HepG2 (cell line): ENCODE results near the gene ALX3. TPM values are rescaled to one million over a fixed set of nuclear protein-coding genes. Genes with fewer than 3 reads are reported as not detected.

Source experiments
- ATAC-seq: fragments of 200-7000 bp; cut with Tn5 transposase; 3 replicates; pipeline ENCODE4 v1.9.1; 2020; ENCODE audit warnings: mild to moderate bottlenecking, moderate library complexity
- BruUV-seq: library from RNA; stranded (reverse); fragments of 400-500 nt; replicated peaks from 2 replicates; lab custom pipeline; 2021; lab: Mats Ljungman, UMichigan
- CTCF ChIA-PET: fragments of 300-600 bp; formaldehyde crosslinking; extraction: SDS; loops from one replicate; lab custom pipeline; 2021; ENCODE audit warnings: low total read pairs, inconsistent platforms, low intra/inter-chr PET ratio; lab: Yijun Ruan, JAX
- POLR2A ChIA-PET: fragments of 350-600 bp; sonication (Branson Sonifier 250); formaldehyde crosslinking; loops from one replicate; lab custom pipeline; 2020; ENCODE audit warnings: antibody characterized with exemption, inconsistent platforms; lab: Yijun Ruan, JAX
- DNase-seq: peaks from one replicate; pipeline ENCODE4 v3.0.0-alpha.2; 2015; ENCODE audit warnings: low spot score
- FAIRE-seq: peaks from 3 replicates; lab custom pipeline; 2011; peaks lifted over from hg19 to GRCh38; lab: Jason Lieb, UNC
- H2AFZ ChIP-seq: one replicate; pipeline ENCODE4 v1.6.1; 2011; ENCODE audit warnings: low read length, inconsistent platforms
- H3K27ac ChIP-seq: fragments of 300-600 bp; 3 replicates; pipeline ENCODE4 v1.8.0; 2011; ENCODE audit warnings: mixed run types, mild to moderate bottlenecking, mixed read lengths, low read length, inconsistent platforms; ENCODE audit not compliant: insufficient read depth; ENCODE audit errors: extremely low read length
- H3K27me3 ChIP-seq, 2 experiments: fragments of 200-600 bp in 1 of 2; 2 replicates in 1 of 2; 3 replicates in 1 of 2; pipeline versions ENCODE4 v1.6.0 to v1.8.0; 2011; ENCODE audit warnings: low read length in 2 of 2, mild to moderate bottlenecking in 2 of 2, moderate library complexity in 2 of 2, inconsistent platforms in 1 of 2; ENCODE audit not compliant: insufficient read depth in 2 of 2, control insufficient read depth in 1 of 2
- H3K36me3 ChIP-seq, 2 experiments: fragments of 200-600 bp in 1 of 2; replicated peaks in 1 of 2; 2 replicates in 1 of 2; 3 replicates in 1 of 2; pipeline versions ENCODE4 v1.5.1 to v1.8.0; 2011; ENCODE audit warnings: low read length in 2 of 2, inconsistent platforms in 1 of 2; ENCODE audit not compliant: insufficient read depth in 2 of 2, control insufficient read depth in 1 of 2
- H3K4me1 ChIP-seq: 2 replicates; pipeline ENCODE4 v1.5.1; 2012; ENCODE audit warnings: low read length, inconsistent platforms; ENCODE audit not compliant: insufficient read depth
- H3K4me2 ChIP-seq: 2 replicates; pipeline ENCODE4 v1.6.0; 2011; ENCODE audit warnings: low read depth, low read length, inconsistent platforms
- H3K4me3 ChIP-seq, 3 experiments: fragments of 200-600 bp in 1 of 3; sonication (generic), shearing (Covaris generic) in 1 of 3; replicated peaks in 1 of 3; 2 replicates each; pipeline ENCODE4 v1.5.1; 2011 to 2016; ENCODE audit warnings: low read length in 3 of 3, inconsistent platforms in 2 of 3, low read depth in 2 of 3, mild to moderate bottlenecking in 2 of 3, control low read depth in 1 of 3, mixed read lengths in 1 of 3; ENCODE audit not compliant: insufficient read depth in 1 of 3
- H3K79me2 ChIP-seq: one replicate; pipeline ENCODE4 v1.6.1; 2011; ENCODE audit warnings: low read length, inconsistent platforms; ENCODE audit not compliant: insufficient read depth
- H3K9ac ChIP-seq: 2 replicates; pipeline ENCODE4 v1.6.0; 2011; ENCODE audit warnings: mild to moderate bottlenecking, low read depth, low read length, inconsistent platforms; ENCODE audit not compliant: insufficient read depth
- H3K9me3 ChIP-seq: 2 replicates; pipeline ENCODE4 v1.5.1; 2012; ENCODE audit warnings: mild to moderate bottlenecking, low read length
- H4K20me1 ChIP-seq: 2 replicates; pipeline ENCODE4 v1.6.0; 2011; ENCODE audit warnings: inconsistent platforms, mild to moderate bottlenecking, low read length, moderate library complexity; ENCODE audit not compliant: insufficient read depth
- ARNTL ChIP-seq: sonication (generic); formaldehyde crosslinking; IDR thresholded peaks from 2 replicates; pipeline ENCODE4 v1.4.0; 2020; ENCODE audit warnings: mild to moderate bottlenecking, missing genetic modification reagents
- ATF4 ChIP-seq, 2 experiments: fragments of 450-650 bp in 1 of 2; sonication (generic) in 1 of 2; formaldehyde crosslinking; IDR thresholded peaks; 2 replicates each; pipeline versions ENCODE4 v1.5.0 to v1.8.0; 2020 to 2022; ENCODE audit warnings: mild to moderate bottlenecking in 1 of 2, missing genetic modification reagents in 1 of 2
- DPF2 ChIP-seq: sonication (generic); formaldehyde crosslinking; IDR thresholded peaks from 2 replicates; pipeline ENCODE4 v1.4.0; 2020; ENCODE audit warnings: mild to moderate bottlenecking, low read depth, missing genetic modification reagents, borderline replicate concordance
- HIVEP1 ChIP-seq: sonication (generic); formaldehyde crosslinking; IDR thresholded peaks from 2 replicates; pipeline ENCODE4 v1.4.0; 2020; ENCODE audit warnings: mild to moderate bottlenecking, missing genetic modification reagents
- KDM6A ChIP-seq: IDR thresholded peaks from 2 replicates; pipeline ENCODE4 v1.6.1; 2016; ENCODE audit warnings: low read depth
- MED1 ChIP-seq: sonication (generic); formaldehyde crosslinking; IDR thresholded peaks from 2 replicates; pipeline ENCODE4 v1.4.0; 2020; ENCODE audit warnings: missing genetic modification reagents
- MEIS1 ChIP-seq: sonication (generic); formaldehyde crosslinking; IDR thresholded peaks from 2 replicates; pipeline ENCODE4 v1.9.0; 2021; ENCODE audit warnings: mild to moderate bottlenecking, missing genetic modification reagents, moderate library complexity, borderline replicate concordance
- NBN ChIP-seq: fragments of 450-650 bp; conservative IDR thresholded peaks from 2 replicates; pipeline ENCODE4 v1.6.1; 2017
- NCOA1 ChIP-seq: sonication (generic); formaldehyde crosslinking; IDR thresholded peaks from 2 replicates; pipeline ENCODE4 v1.9.0; 2021; ENCODE audit warnings: missing genetic modification reagents
- NONO ChIP-seq, 2 experiments: fragments of 450-650 bp in 1 of 2; sonication (generic) in 1 of 2; formaldehyde crosslinking in 1 of 2; IDR thresholded peaks in 1 of 2; conservative IDR thresholded peaks in 1 of 2; 2 replicates each; pipeline versions ENCODE4 v1.6.1 to v1.8.0; 2017 to 2022; ENCODE audit warnings: mild to moderate bottlenecking in 1 of 2, missing genetic modification reagents in 1 of 2, moderate library complexity in 1 of 2
- SIX4 ChIP-seq: sonication (generic); formaldehyde crosslinking; IDR thresholded peaks from 2 replicates; pipeline ENCODE4 v1.4.0; 2020; ENCODE audit warnings: missing genetic modification reagents
- SOX6 ChIP-seq, 2 experiments: fragments of 450-650 bp in 1 of 2; sonication (generic) in 1 of 2; formaldehyde crosslinking in 1 of 2; IDR thresholded peaks; 2 replicates each; pipeline versions ENCODE4 v1.4.0 to v1.6.1; 2017 to 2020; ENCODE audit warnings: antibody characterized with exemption in 1 of 2, mild to moderate bottlenecking in 1 of 2, missing genetic modification reagents in 1 of 2
- TEAD3 ChIP-seq: optimal IDR thresholded peaks from 2 replicates; pipeline ENCODE3; 2016; ENCODE audit warnings: borderline replicate concordance
- THAP11 ChIP-seq: IDR thresholded peaks from 2 replicates; pipeline ENCODE4 v1.6.1; 2016; ENCODE audit warnings: missing biosample characterization, missing genetic modification reagents
- ZNF282 ChIP-seq: fragments of 450-650 bp; IDR thresholded peaks from 2 replicates; pipeline ENCODE4 v1.6.1; 2018; ENCODE audit not compliant: partially characterized antibody
- ZNF564 ChIP-seq: sonication (generic); formaldehyde crosslinking; IDR thresholded peaks from 2 replicates; pipeline ENCODE4 v1.8.1; 2023; ENCODE audit warnings: mild to moderate bottlenecking, missing genetic modification reagents
- WGBS: methylation state at CpG from one replicate; pipeline ENCODE4 v1.1.6; 2017; ENCODE audit warnings: low lambda C conversion rate; 5-methylcytosine and 5-hydroxymethylcytosine counted together
- in situ Hi-C: cut with HindIII; loops from 2 replicates; pipeline ENCODE4 v1.10.0; 2017; ENCODE audit warnings: low pct_unique_long_range_greater_than_20kb; ENCODE audit not compliant: extremely low pct_ligation_motif_present
- intact Hi-C: fragments of 100-400 bp; cut with micrococcal nuclease; formaldehyde crosslinking; loops from one replicate; pipeline ENCODE4 v1.10.0; 2022; ENCODE audit not compliant: unreplicated experiment
- polyA plus RNA-seq, 8 experiments: library from polyadenylated mRNA; depleted of rRNA in 3 of 8; stranded (reverse) in 7 of 8; unstranded in 1 of 8; fragments of >200 nt; fragmentation: Illumina TruSeq in 4 of 8; extraction: Trizol in 4 of 8; gene quantifications; 2 replicates each; pipeline versions ENCODE4 v1.2.1 to v1.2.3, GENCODE V29; 2011 to 2016; ENCODE audit warnings: low read depth in 4 of 8, missing spikeins in 1 of 8, mixed read lengths in 1 of 8; ENCODE audit not compliant: insufficient read depth in 1 of 8
- total RNA-seq, 5 experiments: library from RNA; depleted of rRNA; stranded (reverse); fragments of >200 nt; fragmentation: Illumina TruSeq; extraction: Trizol; gene quantifications; 2 replicates each; pipeline ENCODE4 v1.2.3, GENCODE V29; 2016; ENCODE audit warnings: low read depth in 1 of 5
- TF ChIP-seq, protein P1 (sequence below): sonication (generic); formaldehyde crosslinking; IDR thresholded peaks from 2 replicates; pipeline ENCODE4 v1.4.0; 2020; ENCODE audit warnings: missing genetic modification reagents, borderline replicate concordance
- TF ChIP-seq, protein P2 (sequence below): sonication (generic); formaldehyde crosslinking; IDR thresholded peaks from 2 replicates; pipeline ENCODE4 v1.4.0; 2020; ENCODE audit warnings: missing genetic modification reagents

ALX3 gene
- total and polyA plus RNA-seq, 2 of the 13 experiments (the other 11 are each of a cell fraction or from before 2014, with no cell fraction given) = not detected

- intact Hi-C loops = no loop called here
- Histone ChIP-seq H4K20me1 (no peaks in the 10 kb centered on the region), H3K27ac (no peak overlapping the region), H3K9ac (no peak overlapping the region), H3K4me1 (peaks cover 7% of the 10 kb centered on the region; the same call in 1 of the 2 replicates), H3K79me2 (no peaks in the 10 kb centered on the region), H3K9me3 (no peaks in the 10 kb centered on the region), H2AFZ (no peak overlapping the region), H3K36me3 (no peaks in the 10 kb centered on the region), H3K4me2 (no peak overlapping the region), H3K4me3 (no peak overlapping the region), H3K27me3 (peaks cover 4 to 50% of the 10 kb centered on the region in 2 experiments; a peak in 4 of 5 replicates)
- ChIA-PET POLR2A (no interaction called here), CTCF (no interaction called here)
- DNase-seq (no peak), FAIRE-seq (no peak), ATAC-seq (no peak)
- WGBS = 23% methylated on average over 5 of the region's 5 CpGs
- in situ Hi-C loops = no loop called here
- no TSS peak for BruUV-seq
- TF ChIP-seq THAP11 (CRISPR knock-in tag) = no peak
- no peak for TF ChIP-seq MED1 (CRISPR knock-in tag)
- no peak for TF ChIP-seq SOX6 (IDR thresholded peaks at IDR 0.05)
- no peak for TF ChIP-seq SOX6 (CRISPR knock-in tag; IDR thresholded peaks at IDR 0.05)
- no peak for TF ChIP-seq DPF2 (CRISPR knock-in tag)
- TF ChIP-seq HIVEP1 (CRISPR knock-in tag) = no peak
- no peak for TF ChIP-seq ZNF282
- no peak for TF ChIP-seq TEAD3 (CRISPR knock-in tag)
- TF ChIP-seq MEIS1 (CRISPR knock-in tag) = no peak
- TF ChIP-seq ATF4 (CRISPR knock-in tag; IDR thresholded peaks at IDR 0.05) = no peak
- TF ChIP-seq NONO (IDR thresholded peaks at IDR 0.05) = no peak
- TF ChIP-seq NONO (CRISPR knock-in tag; conservative IDR thresholded peaks at IDR 0.05) = no peak
- no peak for TF ChIP-seq SIX4 (CRISPR knock-in tag)
- TF ChIP-seq, protein P1, sequence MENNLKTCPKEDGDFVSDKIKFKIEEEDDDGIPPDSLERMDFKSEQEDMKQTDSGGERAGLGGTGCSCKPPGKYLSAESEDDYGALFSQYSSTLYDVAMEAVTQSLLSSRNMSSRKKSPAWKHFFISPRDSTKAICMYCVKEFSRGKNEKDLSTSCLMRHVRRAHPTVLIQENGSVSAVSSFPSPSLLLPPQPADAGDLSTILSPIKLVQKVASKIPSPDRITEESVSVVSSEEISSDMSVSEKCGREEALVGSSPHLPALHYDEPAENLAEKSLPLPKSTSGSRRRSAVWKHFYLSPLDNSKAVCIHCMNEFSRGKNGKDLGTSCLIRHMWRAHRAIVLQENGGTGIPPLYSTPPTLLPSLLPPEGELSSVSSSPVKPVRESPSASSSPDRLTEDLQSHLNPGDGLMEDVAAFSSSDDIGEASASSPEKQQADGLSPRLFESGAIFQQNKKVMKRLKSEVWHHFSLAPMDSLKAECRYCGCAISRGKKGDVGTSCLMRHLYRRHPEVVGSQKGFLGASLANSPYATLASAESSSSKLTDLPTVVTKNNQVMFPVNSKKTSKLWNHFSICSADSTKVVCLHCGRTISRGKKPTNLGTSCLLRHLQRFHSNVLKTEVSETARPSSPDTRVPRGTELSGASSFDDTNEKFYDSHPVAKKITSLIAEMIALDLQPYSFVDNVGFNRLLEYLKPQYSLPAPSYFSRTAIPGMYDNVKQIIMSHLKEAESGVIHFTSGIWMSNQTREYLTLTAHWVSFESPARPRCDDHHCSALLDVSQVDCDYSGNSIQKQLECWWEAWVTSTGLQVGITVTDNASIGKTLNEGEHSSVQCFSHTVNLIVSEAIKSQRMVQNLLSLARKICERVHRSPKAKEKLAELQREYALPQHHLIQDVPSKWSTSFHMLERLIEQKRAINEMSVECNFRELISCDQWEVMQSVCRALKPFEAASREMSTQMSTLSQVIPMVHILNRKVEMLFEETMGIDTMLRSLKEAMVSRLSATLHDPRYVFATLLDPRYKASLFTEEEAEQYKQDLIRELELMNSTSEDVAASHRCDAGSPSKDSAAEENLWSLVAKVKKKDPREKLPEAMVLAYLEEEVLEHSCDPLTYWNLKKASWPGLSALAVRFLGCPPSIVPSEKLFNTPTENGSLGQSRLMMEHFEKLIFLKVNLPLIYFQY (CRISPR knock-in tag) = no peak
- no peak for TF ChIP-seq KDM6A (CRISPR knock-in tag)
- TF ChIP-seq, protein P2, sequence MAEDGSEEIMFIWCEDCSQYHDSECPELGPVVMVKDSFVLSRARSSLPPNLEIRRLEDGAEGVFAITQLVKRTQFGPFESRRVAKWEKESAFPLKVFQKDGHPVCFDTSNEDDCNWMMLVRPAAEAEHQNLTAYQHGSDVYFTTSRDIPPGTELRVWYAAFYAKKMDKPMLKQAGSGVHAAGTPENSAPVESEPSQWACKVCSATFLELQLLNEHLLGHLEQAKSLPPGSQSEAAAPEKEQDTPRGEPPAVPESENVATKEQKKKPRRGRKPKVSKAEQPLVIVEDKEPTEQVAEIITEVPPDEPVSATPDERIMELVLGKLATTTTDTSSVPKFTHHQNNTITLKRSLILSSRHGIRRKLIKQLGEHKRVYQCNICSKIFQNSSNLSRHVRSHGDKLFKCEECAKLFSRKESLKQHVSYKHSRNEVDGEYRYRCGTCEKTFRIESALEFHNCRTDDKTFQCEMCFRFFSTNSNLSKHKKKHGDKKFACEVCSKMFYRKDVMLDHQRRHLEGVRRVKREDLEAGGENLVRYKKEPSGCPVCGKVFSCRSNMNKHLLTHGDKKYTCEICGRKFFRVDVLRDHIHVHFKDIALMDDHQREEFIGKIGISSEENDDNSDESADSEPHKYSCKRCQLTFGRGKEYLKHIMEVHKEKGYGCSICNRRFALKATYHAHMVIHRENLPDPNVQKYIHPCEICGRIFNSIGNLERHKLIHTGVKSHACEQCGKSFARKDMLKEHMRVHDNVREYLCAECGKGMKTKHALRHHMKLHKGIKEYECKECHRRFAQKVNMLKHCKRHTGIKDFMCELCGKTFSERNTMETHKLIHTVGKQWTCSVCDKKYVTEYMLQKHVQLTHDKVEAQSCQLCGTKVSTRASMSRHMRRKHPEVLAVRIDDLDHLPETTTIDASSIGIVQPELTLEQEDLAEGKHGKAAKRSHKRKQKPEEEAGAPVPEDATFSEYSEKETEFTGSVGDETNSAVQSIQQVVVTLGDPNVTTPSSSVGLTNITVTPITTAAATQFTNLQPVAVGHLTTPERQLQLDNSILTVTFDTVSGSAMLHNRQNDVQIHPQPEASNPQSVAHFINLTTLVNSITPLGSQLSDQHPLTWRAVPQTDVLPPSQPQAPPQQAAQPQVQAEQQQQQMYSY (CRISPR knock-in tag) = no peak
- no peak for TF ChIP-seq NCOA1
- no peak for TF ChIP-seq ARNTL
- no peak for TF ChIP-seq NBN
- no peak for TF ChIP-seq ZNF564 (CRISPR knock-in tag)
These were observed 12.0 kb upstream of the ALX3 start for GRCh38 chr1:110082477-110082876.
